Vagina (tissue), 2 donors: ENCODE results near the gene MTFMT. TPM values are rescaled to one million over a fixed set of nuclear protein-coding genes. Genes with fewer than 3 reads are reported as not detected.
A peak's percentile ranks its signal among the peaks of the same experiment; 100 is the strongest.

Experiments
- DNase-seq, 2 donors: peaks; one replicate each; pipeline ENCODE4 v3.0.0-alpha.2; 2017; ENCODE audit errors: extremely low spot score in 2 of 2
- H3K27ac ChIP-seq: fragments of 200-600 bp; sonication (generic); one replicate; pipeline ENCODE4 v1.5.1; 2019
- H3K27me3 ChIP-seq: fragments of 200-600 bp; sonication (generic); one replicate; pipeline ENCODE4 v1.5.1; 2019
- H3K36me3 ChIP-seq, 2 donors: fragments of 200-600 bp; sonication (generic); one replicate each; pipeline ENCODE4 v1.5.1; 2017 to 2019
- H3K4me1 ChIP-seq: fragments of 200-600 bp; sonication (generic); one replicate; pipeline ENCODE4 v1.5.1; 2019
- H3K4me3 ChIP-seq, 2 donors: fragments of 200-600 bp; sonication (generic); 1 replicate in 1 of 2; 2 replicates in 1 of 2; pipeline ENCODE4 v1.5.1; 2016 to 2019
- H3K9me3 ChIP-seq: fragments of 200-600 bp; sonication (generic); one replicate; pipeline ENCODE4 v1.5.1; 2019
- POLR2A ChIP-seq, 2 donors: fragments of 450-650 bp; IDR thresholded peaks; one replicate each; pipeline ENCODE4 v1.6.1; 2017; ENCODE audit warnings: antibody characterized with exemption in 2 of 2, mild to moderate bottlenecking in 2 of 2, moderate library complexity in 2 of 2
- POLR2AphosphoS5 ChIP-seq, 2 donors: sonication (generic); formaldehyde crosslinking; IDR thresholded peaks; one replicate each; pipeline ENCODE4 v1.9.0; 2017; ENCODE audit warnings: antibody characterized with exemption in 2 of 2, mild to moderate bottlenecking in 2 of 2, low read depth in 1 of 2; ENCODE audit not compliant: insufficient read depth in 1 of 2
- intact Hi-C: fragments of 100-400 bp; cut with DNase I; formaldehyde crosslinking; loops from one replicate; pipeline ENCODE4 v1.15.1; 2023
- total RNA-seq: library from RNA; depleted of rRNA; stranded (reverse); fragments of >200 nt; gene quantifications from one replicate; pipeline ENCODE4 v1.2.3, GENCODE V29; 2016
- TF ChIP-seq, protein P1 (sequence below), 3 experiments: fragments of 450-650 bp in 2 of 3; fragments of 200-600 bp in 1 of 3; sonication (generic) in 1 of 3; IDR thresholded peaks; one replicate each; pipeline ENCODE4 v1.5.1; 2017 to 2019; ENCODE audit warnings: antibody characterized with exemption in 3 of 3, mild to moderate bottlenecking in 2 of 3, moderate library complexity in 2 of 3

MTFMT gene
- total RNA-seq, 1 donor from 2014 or later: 18.7 TPM

DNA sequence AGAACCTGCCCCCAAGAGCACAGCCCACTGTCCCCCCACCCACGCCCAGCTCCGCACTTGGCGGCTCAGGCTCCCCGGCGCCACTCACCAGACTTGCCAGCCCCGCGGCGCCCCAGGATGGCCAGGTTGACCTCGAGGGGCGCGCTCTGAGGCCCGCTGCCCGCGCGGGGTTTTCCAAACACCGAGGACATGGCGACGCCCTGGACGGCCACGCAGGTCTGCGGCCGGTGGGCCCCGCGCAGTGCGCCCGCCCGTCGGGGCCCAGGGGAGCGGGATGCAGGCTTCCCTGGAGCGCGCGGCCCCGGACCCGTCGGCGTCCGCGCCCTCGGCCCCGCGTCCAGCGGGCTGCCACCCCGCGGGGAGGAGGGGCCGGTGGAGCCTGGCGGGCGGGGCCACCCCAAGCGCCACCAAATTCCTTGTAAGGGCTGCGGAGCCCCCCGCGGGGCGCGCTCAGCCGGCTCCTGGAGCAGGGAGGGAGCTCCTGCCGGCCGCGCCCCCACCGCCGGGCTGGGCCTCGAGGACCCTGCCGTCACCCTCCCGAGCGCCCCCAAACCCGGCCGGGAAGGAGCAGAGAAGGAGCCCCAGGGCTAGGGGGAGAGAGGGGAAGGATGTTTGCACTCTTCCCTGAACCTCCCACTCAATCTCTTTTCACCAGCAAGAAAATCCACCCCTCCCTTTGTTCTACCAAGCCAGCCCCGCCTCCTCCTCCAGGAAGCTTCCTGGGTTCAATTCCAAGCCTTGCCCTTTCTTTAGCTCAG, 38.4 kb upstream of the MTFMT start, which contains the start of gene RASL12:
Gene RASL12, minus strand, starts transcription at position 347 of the 758 bp plus-strand sequence. Its CDS starts 156 bp downstream, at position 191.
- intact Hi-C loops: no loop called here
- no peak for DNase-seq
- Histone ChIP-seq H3K9me3 (no peaks in the 10 kb centered on the region), H3K4me3 (peak within 1 kb of the TSS; percentile 66 to 83), H3K27ac (peak within 1 kb of the TSS; percentile 92), H3K27me3 (no peaks in the 10 kb centered on the region), H3K36me3 (no peaks in the 10 kb centered on the region), H3K4me1 (peaks cover 65% of the 10 kb centered on the region)
- TF ChIP-seq POLR2A (IDR thresholded peaks at IDR 0.05) (peak in 1 of 2 donors; percentile 52), POLR2AphosphoS5 (IDR thresholded peaks at IDR 0.05; ENCODE audit: insufficient read depth in 1 of 2, low read depth in 1 of 2) (peak in 1 of 2 donors; percentile 11)
- TF ChIP-seq, protein P1, sequence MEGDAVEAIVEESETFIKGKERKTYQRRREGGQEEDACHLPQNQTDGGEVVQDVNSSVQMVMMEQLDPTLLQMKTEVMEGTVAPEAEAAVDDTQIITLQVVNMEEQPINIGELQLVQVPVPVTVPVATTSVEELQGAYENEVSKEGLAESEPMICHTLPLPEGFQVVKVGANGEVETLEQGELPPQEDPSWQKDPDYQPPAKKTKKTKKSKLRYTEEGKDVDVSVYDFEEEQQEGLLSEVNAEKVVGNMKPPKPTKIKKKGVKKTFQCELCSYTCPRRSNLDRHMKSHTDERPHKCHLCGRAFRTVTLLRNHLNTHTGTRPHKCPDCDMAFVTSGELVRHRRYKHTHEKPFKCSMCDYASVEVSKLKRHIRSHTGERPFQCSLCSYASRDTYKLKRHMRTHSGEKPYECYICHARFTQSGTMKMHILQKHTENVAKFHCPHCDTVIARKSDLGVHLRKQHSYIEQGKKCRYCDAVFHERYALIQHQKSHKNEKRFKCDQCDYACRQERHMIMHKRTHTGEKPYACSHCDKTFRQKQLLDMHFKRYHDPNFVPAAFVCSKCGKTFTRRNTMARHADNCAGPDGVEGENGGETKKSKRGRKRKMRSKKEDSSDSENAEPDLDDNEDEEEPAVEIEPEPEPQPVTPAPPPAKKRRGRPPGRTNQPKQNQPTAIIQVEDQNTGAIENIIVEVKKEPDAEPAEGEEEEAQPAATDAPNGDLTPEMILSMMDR (IDR thresholded peaks at IDR 0.05): no peak

DNA sequence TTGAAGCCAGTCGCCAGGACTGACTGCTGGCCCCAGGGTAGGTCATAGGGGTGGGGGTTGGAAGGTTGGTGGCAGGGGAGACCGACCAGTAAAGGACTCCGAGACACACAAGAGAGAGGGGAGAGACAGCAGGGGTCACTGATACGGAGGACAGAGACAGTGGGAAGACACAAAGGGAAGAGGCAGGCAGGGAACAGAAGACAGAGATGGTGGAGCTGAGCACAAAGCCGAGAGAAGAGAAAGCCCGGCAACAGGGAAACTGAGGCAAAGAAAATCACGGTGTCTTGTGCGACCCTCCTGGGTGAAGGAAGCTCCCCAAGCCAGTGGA, 37.8 kb upstream of the MTFMT start:
- no peak for TF ChIP-seq POLR2A (IDR thresholded peaks at IDR 0.05)
- TF ChIP-seq POLR2AphosphoS5 (IDR thresholded peaks at IDR 0.05; ENCODE audit: insufficient read depth in 1 of 2, low read depth in 1 of 2): no peak
- TF ChIP-seq, protein P1 (IDR thresholded peaks at IDR 0.05): no peak
- Histone ChIP-seq H3K36me3 (no peaks in the 10 kb centered on the region), H3K4me1 (peaks cover 68% of the 10 kb centered on the region), H3K9me3 (no peaks in the 10 kb centered on the region), H3K27ac (peak overlapping the region; percentile 92), H3K27me3 (no peaks in the 10 kb centered on the region), H3K4me3 (peak overlapping the region; percentile 66 to 83)
- no peak for DNase-seq
- intact Hi-C loops: no loop called here

DNA sequence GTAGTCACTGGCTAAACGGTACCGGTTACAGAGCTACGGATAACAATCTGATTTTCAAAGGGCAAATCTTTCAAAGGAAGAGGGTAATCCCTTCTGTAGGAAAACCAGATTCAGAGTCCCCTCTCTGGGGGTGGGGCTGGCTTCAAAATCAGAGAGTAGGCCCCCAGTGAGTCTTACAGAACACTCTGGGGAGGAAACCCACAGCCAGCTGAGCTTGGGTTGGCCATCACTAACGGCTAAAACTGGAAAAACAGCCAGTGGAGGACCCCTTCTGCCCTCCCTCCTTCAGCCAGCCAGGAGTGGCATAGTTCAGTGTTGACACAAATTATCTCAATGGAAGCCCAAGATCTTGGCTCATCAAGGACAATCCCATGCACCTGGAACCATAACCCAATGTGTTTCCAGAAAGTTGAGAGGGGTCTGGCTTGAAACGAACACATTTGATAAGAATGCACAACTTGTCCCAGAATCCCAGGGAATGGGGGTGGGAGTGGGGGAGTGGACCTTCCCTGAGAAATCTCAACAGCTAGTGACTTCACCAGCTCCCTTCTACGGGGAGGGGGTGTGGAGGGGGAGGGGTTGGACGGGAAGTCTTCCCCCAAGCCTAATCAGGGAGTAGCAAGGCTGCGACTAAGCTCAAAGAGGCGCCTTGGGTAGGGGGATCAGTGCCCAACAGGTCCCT, 37.3 kb upstream of the MTFMT start:
- peaks cover 68% of the 10 kb centered on the region for H3K4me1 ChIP-seq
- peak overlapping the region; percentile 92 for H3K27ac ChIP-seq
- DNase-seq: no peak
- no peaks in the 10 kb centered on the region for H3K9me3 ChIP-seq
- H3K27me3 ChIP-seq: no peaks in the 10 kb centered on the region
- intact Hi-C loops: no loop called here
- TF ChIP-seq POLR2A (IDR thresholded peaks at IDR 0.05) (no peak), POLR2AphosphoS5 (IDR thresholded peaks at IDR 0.05; ENCODE audit: insufficient read depth in 1 of 2, low read depth in 1 of 2) (peak in 1 of 2 donors; percentile 55)
- H3K4me3 ChIP-seq: peak overlapping the region; percentile 66 to 83
- no peaks in the 10 kb centered on the region for H3K36me3 ChIP-seq

DNA sequence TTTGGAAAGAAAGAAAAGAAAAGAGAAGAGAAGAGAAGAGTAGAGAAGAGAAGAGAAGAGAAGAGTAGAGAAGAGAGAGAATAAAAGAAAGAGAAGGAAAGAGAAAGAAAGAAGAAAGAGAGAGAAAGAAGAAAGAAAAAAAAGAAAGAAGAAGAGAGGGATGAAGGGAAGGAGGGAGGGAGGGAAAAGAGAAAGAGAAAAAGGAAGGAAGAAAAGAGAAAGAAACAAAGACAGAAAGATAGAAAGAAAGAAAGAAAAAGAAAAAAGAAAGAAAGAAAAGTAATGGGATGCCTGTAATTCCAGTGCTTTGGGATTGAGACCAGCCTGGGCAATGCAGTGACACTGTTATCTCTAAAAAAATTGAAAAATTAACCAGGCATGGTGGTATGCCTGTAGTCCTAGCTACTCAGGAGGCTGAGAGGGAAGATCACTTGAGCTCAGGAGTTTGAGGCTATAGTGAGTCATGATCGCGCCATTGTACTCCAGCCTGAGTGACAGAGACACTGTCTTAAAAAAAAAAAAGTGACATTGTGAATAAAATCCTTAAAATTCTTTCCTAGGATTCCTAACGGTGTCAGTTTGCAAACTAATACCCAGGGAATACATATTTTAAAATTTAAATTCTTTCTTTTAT, 36.7 kb upstream of the MTFMT start:
- no peak for DNase-seq
- H3K36me3 ChIP-seq: no peaks in the 10 kb centered on the region
- intact Hi-C loops: no loop called here
- H3K27me3 ChIP-seq: no peaks in the 10 kb centered on the region
- H3K4me3 ChIP-seq: peak overlapping the region; percentile 66 to 83
- TF ChIP-seq, protein P1 (IDR thresholded peaks at IDR 0.05): no peak
- TF ChIP-seq POLR2AphosphoS5 (IDR thresholded peaks at IDR 0.05; ENCODE audit: insufficient read depth in 1 of 2, low read depth in 1 of 2) (no peak), POLR2A (IDR thresholded peaks at IDR 0.05) (no peak)
- peak overlapping the region; percentile 92 for H3K27ac ChIP-seq
- H3K4me1 ChIP-seq: peaks cover 68% of the 10 kb centered on the region
- no peaks in the 10 kb centered on the region for H3K9me3 ChIP-seq

DNA sequence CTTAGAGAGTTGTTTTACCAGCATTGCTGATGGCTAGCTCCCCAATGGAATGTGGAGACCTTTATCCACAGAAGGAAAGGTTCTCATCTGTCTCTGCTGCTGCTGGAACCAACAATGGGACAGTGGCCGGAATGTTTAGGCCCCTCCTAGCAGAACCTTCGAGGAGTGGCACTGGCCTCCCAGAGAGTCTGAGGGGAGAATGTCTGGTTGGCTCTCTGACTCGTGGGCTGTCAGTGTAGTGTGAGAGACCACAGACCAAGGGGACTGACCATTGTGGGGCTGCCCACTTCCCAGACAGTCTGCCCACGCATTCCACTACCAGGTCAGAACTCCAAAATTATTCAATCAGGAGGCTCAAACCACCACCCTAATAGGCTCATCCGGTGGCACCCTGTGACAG, 33.3 kb upstream of the MTFMT start:
- Histone ChIP-seq H3K4me1 (peaks cover 62% of the 10 kb centered on the region), H3K27ac (peak overlapping the region; percentile 92), H3K4me3 (peak overlapping the region in 1 of 2 donors; percentile 16), H3K36me3 (peaks cover 0 to 13% of the 10 kb centered on the region in 2 donors), H3K9me3 (no peaks in the 10 kb centered on the region), H3K27me3 (no peaks in the 10 kb centered on the region)
- TF ChIP-seq, protein P1 (IDR thresholded peaks at IDR 0.05): no peak
- TF ChIP-seq POLR2AphosphoS5 (IDR thresholded peaks at IDR 0.05; ENCODE audit: insufficient read depth in 1 of 2, low read depth in 1 of 2): no peak
- TF ChIP-seq POLR2A (IDR thresholded peaks at IDR 0.05): no peak
- no peak for DNase-seq
- intact Hi-C loops: no loop called here
